Measurements from ENCODE around the gene TRMT11. TPM values are rescaled to one million over a fixed set of nuclear protein-coding genes. Genes with fewer than 3 reads are reported as not detected.
"Not testable (repeated sequence)": the region's sequence is repeated elsewhere in the genome, so short reads cannot be mapped to it uniquely, and the experiment has no call there.

The TRMT11 gene
- total RNA-seq, 1 donor from 2014 or later: 27.7 TPM

- no peaks in the 10 kb centered on the region for H3K27me3 Mint-ChIP-seq (ENCODE audit: unreplicated experiment)
- no peak for DNase-seq
- no peak overlapping the region for H3K4me3 Mint-ChIP-seq (ENCODE audit: unreplicated experiment)
- H3K9me3 Mint-ChIP-seq (ENCODE audit: unreplicated experiment): no peaks in the 10 kb centered on the region
- H3K4me1 Mint-ChIP-seq (ENCODE audit: low read depth, unreplicated experiment): no peaks in the 10 kb centered on the region
- H3K36me3 Mint-ChIP-seq (ENCODE audit: unreplicated experiment): no peaks in the 10 kb centered on the region
- no peak for TF ChIP-seq CTCF (IDR thresholded peaks at IDR 0.05; ENCODE audit: partially characterized antibody, unreplicated experiment)
- no peak overlapping the region for H3K27ac Mint-ChIP-seq (ENCODE audit: unreplicated experiment)
These were observed 40.8 kb upstream of the TRMT11 start for GRCh38 chr6:125945378-125946141.

- no peak overlapping the region for H3K4me3 Mint-ChIP-seq (ENCODE audit: unreplicated experiment)
- DNase-seq: no peak
- H3K36me3 Mint-ChIP-seq (ENCODE audit: unreplicated experiment): peaks cover 7% of the 10 kb centered on the region
- no peaks in the 10 kb centered on the region for H3K4me1 Mint-ChIP-seq (ENCODE audit: low read depth, unreplicated experiment)
- H3K9me3 Mint-ChIP-seq (ENCODE audit: unreplicated experiment): peaks cover 2% of the 10 kb centered on the region
- peaks cover 3% of the 10 kb centered on the region for H3K27me3 Mint-ChIP-seq (ENCODE audit: unreplicated experiment)
- no peak overlapping the region for H3K27ac Mint-ChIP-seq (ENCODE audit: unreplicated experiment)
- no peak for TF ChIP-seq CTCF (IDR thresholded peaks at IDR 0.05; ENCODE audit: partially characterized antibody, unreplicated experiment)
These were observed 38.7 kb upstream of the TRMT11 start for GRCh38 chr6:125947615-125948014.

- Mint-ChIP-seq H3K27me3 (ENCODE audit: unreplicated experiment) (peaks cover 3% of the 10 kb centered on the region), H3K36me3 (ENCODE audit: unreplicated experiment) (peaks cover 7% of the 10 kb centered on the region), H3K4me1 (ENCODE audit: low read depth, unreplicated experiment) (no peaks in the 10 kb centered on the region), H3K9me3 (ENCODE audit: unreplicated experiment) (peaks cover 2% of the 10 kb centered on the region), H3K4me3 (ENCODE audit: unreplicated experiment) (no peak overlapping the region), H3K27ac (ENCODE audit: unreplicated experiment) (no peak overlapping the region)
- no peak for TF ChIP-seq CTCF (IDR thresholded peaks at IDR 0.05; ENCODE audit: partially characterized antibody, unreplicated experiment)
- no peak for DNase-seq
These were observed 37.9 kb upstream of the TRMT11 start for GRCh38 chr6:125948455-125948854.

- Mint-ChIP-seq H3K4me3 (ENCODE audit: unreplicated experiment) (no peak overlapping the region), H3K27me3 (ENCODE audit: unreplicated experiment) (peaks cover 3% of the 10 kb centered on the region), H3K27ac (ENCODE audit: unreplicated experiment) (no peak overlapping the region), H3K9me3 (ENCODE audit: unreplicated experiment) (peaks cover 2% of the 10 kb centered on the region), H3K4me1 (ENCODE audit: low read depth, unreplicated experiment) (no peaks in the 10 kb centered on the region), H3K36me3 (ENCODE audit: unreplicated experiment) (peaks cover 7% of the 10 kb centered on the region)
- TF ChIP-seq CTCF (IDR thresholded peaks at IDR 0.05; ENCODE audit: partially characterized antibody, unreplicated experiment): no peak
- DNase-seq: no peak
These were observed 37.3 kb upstream of the TRMT11 start for GRCh38 chr6:125949069-125949468.

GRCh38 chr6:125950293-125950692, 36.0 kb upstream of the TRMT11 start:
- H3K9me3 Mint-ChIP-seq (ENCODE audit: unreplicated experiment): peaks cover 2% of the 10 kb centered on the region
- H3K27ac Mint-ChIP-seq (ENCODE audit: unreplicated experiment): no peak overlapping the region
- TF ChIP-seq CTCF (IDR thresholded peaks at IDR 0.05; ENCODE audit: partially characterized antibody, unreplicated experiment): no peak
- peaks cover 7% of the 10 kb centered on the region for H3K36me3 Mint-ChIP-seq (ENCODE audit: unreplicated experiment)
- DNase-seq: no peak
- no peaks in the 10 kb centered on the region for H3K4me1 Mint-ChIP-seq (ENCODE audit: low read depth, unreplicated experiment)
- no peak overlapping the region for H3K4me3 Mint-ChIP-seq (ENCODE audit: unreplicated experiment)
- peaks cover 3% of the 10 kb centered on the region for H3K27me3 Mint-ChIP-seq (ENCODE audit: unreplicated experiment)

GRCh38 chr6:125950716-125951115, 35.6 kb upstream of the TRMT11 start:
- not testable (repeated sequence) for H3K27ac Mint-ChIP-seq (ENCODE audit: unreplicated experiment); H3K36me3 Mint-ChIP-seq (ENCODE audit: unreplicated experiment); H3K4me3 Mint-ChIP-seq (ENCODE audit: unreplicated experiment); H3K4me1 Mint-ChIP-seq (ENCODE audit: low read depth, unreplicated experiment); H3K27me3 Mint-ChIP-seq (ENCODE audit: unreplicated experiment); H3K9me3 Mint-ChIP-seq (ENCODE audit: unreplicated experiment); DNase-seq

Data from glutamatergic neuron (in vitro differentiated cells).